Osteoblast (primary cell): ENCODE measurements around the gene STK32C. TPM values are rescaled to one million over a fixed set of nuclear protein-coding genes. Genes with fewer than 3 reads are reported as not detected.
A peak's percentile ranks its signal among the peaks of the same experiment; 100 is the strongest.

Experiments
- DNase-seq: peaks from one replicate; pipeline ENCODE4 v3.0.0; 2011; ENCODE audit warnings: low spot score, mixed read lengths; ENCODE audit not compliant: insufficient read length; ENCODE audit errors: missing footprints
- H2AFZ ChIP-seq: 2 replicates; pipeline ENCODE4 v1.6.0; 2011; ENCODE audit warnings: mild to moderate bottlenecking, low read length
- H3K27ac ChIP-seq: 2 replicates; pipeline ENCODE4 v1.5.1; 2011; ENCODE audit warnings: mild to moderate bottlenecking, low read depth, low read length, moderate library complexity
- H3K27me3 ChIP-seq: 2 replicates; pipeline ENCODE4 v1.6.0; 2012; ENCODE audit warnings: mild to moderate bottlenecking, control low read depth, inconsistent platforms, low read length, moderate library complexity; ENCODE audit not compliant: insufficient read depth
- H3K36me3 ChIP-seq: 2 replicates; pipeline ENCODE4 v1.5.1; 2011; ENCODE audit warnings: mild to moderate bottlenecking, low read length, control low read depth, moderate library complexity; ENCODE audit not compliant: insufficient read depth
- H3K4me1 ChIP-seq: 2 replicates; pipeline ENCODE4 v1.5.1; 2011; ENCODE audit warnings: mild to moderate bottlenecking, low read length, control low read depth, moderate library complexity; ENCODE audit not compliant: insufficient read depth
- H3K4me2 ChIP-seq: 2 replicates; pipeline ENCODE4 v1.6.0; 2011; ENCODE audit warnings: mild to moderate bottlenecking, low read length; ENCODE audit not compliant: insufficient read depth
- H3K4me3 ChIP-seq: fragments of 200-600 bp; sonication (generic); 3 replicates; pipeline ENCODE4 v1.5.1; 2012; ENCODE audit warnings: mild to moderate bottlenecking, low read length, inconsistent platforms; ENCODE audit not compliant: insufficient read depth
- H3K79me2 ChIP-seq: 2 replicates; pipeline ENCODE4 v1.6.0; 2012; ENCODE audit warnings: mild to moderate bottlenecking, low read length, control low read depth, inconsistent platforms; ENCODE audit not compliant: insufficient read depth
- H3K9me3 ChIP-seq: 2 replicates; pipeline ENCODE4 v1.5.1; 2011; ENCODE audit warnings: low read depth, low read length, control low read depth
- H4K20me1 ChIP-seq: 2 replicates; pipeline ENCODE4 v1.6.0; 2012; ENCODE audit warnings: mild to moderate bottlenecking, low read length, control low read depth; ENCODE audit not compliant: insufficient read depth
- total RNA-seq: library from RNA; depleted of rRNA; stranded (reverse); fragments of >200 nt; gene quantifications from 2 replicates; pipeline ENCODE4 v1.2.3, GENCODE V29; 2012
- TF ChIP-seq, protein P1 (sequence below): IDR thresholded peaks from 2 replicates; pipeline ENCODE4 v1.5.1; 2011; ENCODE audit warnings: mild to moderate bottlenecking, low read depth, low read length, moderate library complexity; ENCODE audit errors: extremely low read depth

STK32C gene
- total RNA-seq, 1 donor, result 14.5 TPM

DNA sequence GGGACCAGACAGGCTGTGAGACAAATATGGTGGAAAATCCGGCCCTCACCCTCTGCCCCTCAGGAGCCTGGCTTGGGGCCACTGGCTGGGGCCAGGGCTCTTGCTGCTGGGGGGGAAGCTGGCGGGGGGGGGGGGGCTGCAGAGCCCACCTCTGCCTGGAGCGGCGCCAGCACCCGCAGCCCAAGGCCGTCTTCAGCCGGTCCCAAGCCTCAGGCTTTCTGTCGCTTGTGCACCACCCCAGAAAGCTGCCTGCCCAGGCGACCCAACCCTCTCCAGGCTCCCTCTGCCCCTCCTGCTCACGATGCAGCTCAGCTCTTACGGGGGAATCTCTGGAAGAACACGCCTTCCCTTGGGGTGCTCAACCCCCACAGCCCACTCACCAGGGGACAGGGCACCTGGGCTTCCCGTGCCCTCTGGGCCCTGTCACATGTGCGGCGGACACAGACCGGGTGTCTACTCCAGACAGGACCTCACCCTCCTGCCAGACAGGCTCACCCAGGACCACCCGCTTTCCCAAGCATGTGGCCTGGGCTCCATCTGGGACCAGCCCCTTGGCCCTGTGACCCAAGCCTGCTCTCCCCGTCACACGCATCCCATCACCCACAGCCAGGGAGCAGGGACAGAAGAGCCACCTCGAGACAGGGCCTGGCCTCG lies 77.1 kb downstream of the STK32C start:
- Histone ChIP-seq H3K9me3 (no peaks in the 10 kb centered on the region), H3K27me3 (no peaks in the 10 kb centered on the region), H3K4me2 (peak overlapping the region; percentile 53), H3K4me1 (no peaks in the 10 kb centered on the region), H3K36me3 (no peaks in the 10 kb centered on the region), H2AFZ (peak overlapping the region; percentile 70), H3K4me3 (no peak overlapping the region), H3K79me2 (no peaks in the 10 kb centered on the region), H4K20me1 (no peaks in the 10 kb centered on the region), H3K27ac (no peak overlapping the region)
- TF ChIP-seq, protein P1, sequence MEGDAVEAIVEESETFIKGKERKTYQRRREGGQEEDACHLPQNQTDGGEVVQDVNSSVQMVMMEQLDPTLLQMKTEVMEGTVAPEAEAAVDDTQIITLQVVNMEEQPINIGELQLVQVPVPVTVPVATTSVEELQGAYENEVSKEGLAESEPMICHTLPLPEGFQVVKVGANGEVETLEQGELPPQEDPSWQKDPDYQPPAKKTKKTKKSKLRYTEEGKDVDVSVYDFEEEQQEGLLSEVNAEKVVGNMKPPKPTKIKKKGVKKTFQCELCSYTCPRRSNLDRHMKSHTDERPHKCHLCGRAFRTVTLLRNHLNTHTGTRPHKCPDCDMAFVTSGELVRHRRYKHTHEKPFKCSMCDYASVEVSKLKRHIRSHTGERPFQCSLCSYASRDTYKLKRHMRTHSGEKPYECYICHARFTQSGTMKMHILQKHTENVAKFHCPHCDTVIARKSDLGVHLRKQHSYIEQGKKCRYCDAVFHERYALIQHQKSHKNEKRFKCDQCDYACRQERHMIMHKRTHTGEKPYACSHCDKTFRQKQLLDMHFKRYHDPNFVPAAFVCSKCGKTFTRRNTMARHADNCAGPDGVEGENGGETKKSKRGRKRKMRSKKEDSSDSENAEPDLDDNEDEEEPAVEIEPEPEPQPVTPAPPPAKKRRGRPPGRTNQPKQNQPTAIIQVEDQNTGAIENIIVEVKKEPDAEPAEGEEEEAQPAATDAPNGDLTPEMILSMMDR, result no peak
- DNase-seq, result peak; percentile 73

DNA sequence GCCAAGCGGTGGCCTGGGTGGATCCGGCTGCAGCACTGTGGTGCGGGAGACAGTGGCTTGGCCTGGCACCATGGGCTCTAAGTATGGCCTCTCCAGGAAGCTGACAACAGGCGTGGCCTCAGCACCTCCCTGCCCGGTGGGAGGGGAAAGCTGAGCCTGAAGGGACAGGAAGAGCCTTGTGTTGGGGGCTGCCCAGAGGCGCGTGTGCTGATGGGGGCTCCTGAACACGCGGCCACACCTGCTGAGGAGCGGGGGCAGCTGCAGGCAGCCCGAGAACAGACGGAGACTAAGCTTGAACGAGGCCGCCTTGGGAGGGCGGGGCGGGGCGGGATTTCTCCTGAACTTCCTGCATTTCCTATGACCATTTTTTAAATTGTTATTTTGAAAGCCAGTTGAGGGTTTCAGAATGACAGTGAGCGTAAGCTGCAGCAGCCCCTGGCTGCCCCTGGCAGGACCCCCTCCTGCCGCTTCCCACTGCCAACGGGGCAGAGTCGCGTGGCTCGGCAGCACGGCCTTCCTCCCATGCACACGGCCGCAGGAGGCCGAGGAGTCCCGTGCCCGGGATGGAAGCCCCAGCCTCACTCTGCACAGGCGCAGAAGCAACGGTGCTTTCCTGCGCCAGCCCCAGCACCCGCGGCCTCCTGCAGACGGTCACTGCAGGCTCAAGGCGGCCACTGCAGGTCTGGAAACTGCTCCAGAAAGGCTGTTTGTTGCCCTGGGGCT lies 77.8 kb downstream of the STK32C start:
- DNase-seq, result peak; percentile 97
- Histone ChIP-seq H3K27me3 (no peaks in the 10 kb centered on the region), H4K20me1 (no peaks in the 10 kb centered on the region), H3K36me3 (no peaks in the 10 kb centered on the region), H3K9me3 (no peaks in the 10 kb centered on the region), H3K4me3 (peak overlapping the region; percentile 63), H2AFZ (peak overlapping the region; percentile 74), H3K79me2 (no peaks in the 10 kb centered on the region), H3K4me1 (no peaks in the 10 kb centered on the region), H3K27ac (no peak overlapping the region), H3K4me2 (peak overlapping the region; percentile 53)
- TF ChIP-seq, protein P1, result no peak

DNA sequence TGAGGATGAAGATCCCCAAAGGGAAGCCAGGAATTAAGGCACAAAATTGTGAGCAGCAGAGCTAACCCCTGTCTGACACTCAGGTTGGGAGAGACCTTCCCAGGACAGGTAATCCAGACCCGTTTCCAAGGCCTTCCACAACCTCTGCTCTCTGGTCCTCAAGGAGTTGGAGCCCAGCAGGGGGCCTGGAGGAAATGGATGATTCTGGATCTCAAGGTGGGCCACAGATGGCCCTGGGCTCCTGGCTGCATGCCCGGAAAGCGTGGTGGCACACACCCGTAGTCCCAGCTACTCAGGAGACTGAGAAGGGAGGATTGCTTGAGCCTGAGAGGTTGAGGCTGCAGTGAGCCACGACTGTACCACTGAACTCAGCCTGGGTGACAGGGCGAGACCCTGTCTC lies 78.7 kb downstream of the STK32C start:
- no peaks in the 10 kb centered on the region for H3K4me1 ChIP-seq
- peak; percentile 56 for DNase-seq
- no peaks in the 10 kb centered on the region for H3K9me3 ChIP-seq
- H3K4me3 ChIP-seq, result no peak overlapping the region
- no peaks in the 10 kb centered on the region for H3K79me2 ChIP-seq
- no peaks in the 10 kb centered on the region for H3K27me3 ChIP-seq
- H3K36me3 ChIP-seq, result no peaks in the 10 kb centered on the region
- no peak overlapping the region for H2AFZ ChIP-seq
- H4K20me1 ChIP-seq, result no peaks in the 10 kb centered on the region
- no peak overlapping the region for H3K27ac ChIP-seq
- TF ChIP-seq, protein P1, result no peak
- H3K4me2 ChIP-seq, result no peak overlapping the region

DNA sequence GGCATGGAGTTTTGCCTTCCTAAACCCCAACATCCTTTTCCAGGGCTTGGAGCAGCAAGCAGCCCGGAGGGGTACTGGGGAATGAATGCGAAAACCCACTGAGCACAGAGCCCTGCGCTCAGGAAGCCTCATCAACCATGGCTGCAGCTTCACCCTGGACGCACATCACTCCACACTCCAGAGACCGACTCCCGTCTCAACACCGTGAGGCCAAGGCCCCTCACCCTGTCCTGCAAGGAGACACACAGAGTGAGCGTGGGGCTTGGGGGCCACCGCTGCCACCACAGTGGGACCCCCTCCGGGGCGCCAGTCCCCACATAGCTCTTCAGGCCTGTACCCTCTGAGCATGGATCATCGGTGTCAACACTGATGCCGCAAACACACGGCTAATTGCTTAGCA lies 79.1 kb downstream of the STK32C start:
- Histone ChIP-seq H3K27me3 (no peaks in the 10 kb centered on the region), H4K20me1 (no peaks in the 10 kb centered on the region), H3K36me3 (no peaks in the 10 kb centered on the region), H3K27ac (no peak overlapping the region), H3K79me2 (no peaks in the 10 kb centered on the region), H3K4me1 (no peaks in the 10 kb centered on the region), H3K9me3 (no peaks in the 10 kb centered on the region), H3K4me3 (no peak overlapping the region), H2AFZ (no peak overlapping the region), H3K4me2 (no peak overlapping the region)
- DNase-seq, result peak; percentile 86
- TF ChIP-seq, protein P1, result no peak
